ENCODE data around the gene NAA50.

- TF ChIP-seq CTCF (IDR thresholded peaks at IDR 0.05) (no peak), POLR2A (IDR thresholded peaks at IDR 0.05) (no peak), EP300 (IDR thresholded peaks at IDR 0.05) (no peak), POLR2AphosphoS5 (IDR thresholded peaks at IDR 0.05) (no peak)
Measured at GRCh38 chr3:113773381-113773780, 27.3 kb upstream of the NAA50 start.
